GM18502 (cell line): ENCODE results near the gene HIPK2.

Experiments used
- ATAC-seq: cut with Tn5 transposase; IDR thresholded peaks from one replicate; pipeline ENCODE4 v1.9.1; 2021; ENCODE audit warnings: mild to moderate bottlenecking; ENCODE audit not compliant: unreplicated experiment, poor library complexity

The HIPK2 gene

GRCh38 chr7:139753693-139754111, 24.1 kb downstream of the HIPK2 start:
- ATAC-seq, result no peak

- no peak for ATAC-seq
These were observed 24.6 kb downstream of the HIPK2 start for GRCh38 chr7:139753081-139753692.

- ATAC-seq, result no peak
These were observed 25.2 kb downstream of the HIPK2 start for GRCh38 chr7:139752604-139753003.

GRCh38 chr7:139752148-139752547, 25.6 kb downstream of the HIPK2 start:
- ATAC-seq, result no peak

GRCh38 chr7:139750459-139751095, 27.2 kb downstream of the HIPK2 start:
- ATAC-seq, result no peak

GRCh38 chr7:139749545-139749944, 28.3 kb downstream of the HIPK2 start:
- no peak for ATAC-seq

GRCh38 chr7:139748941-139749340, 28.9 kb downstream of the HIPK2 start:
- no peak for ATAC-seq

- no peak for ATAC-seq
These were observed 29.4 kb downstream of the HIPK2 start for GRCh38 chr7:139748373-139748765.

- ATAC-seq, result no peak
These were observed 30.0 kb downstream of the HIPK2 start for GRCh38 chr7:139747662-139748372.

GRCh38 chr7:139746652-139747051, 31.1 kb downstream of the HIPK2 start:
- ATAC-seq, result no peak

- no peak for ATAC-seq
These were observed 32.1 kb downstream of the HIPK2 start for GRCh38 chr7:139745678-139746143.

GRCh38 chr7:139744768-139745677, 32.8 kb downstream of the HIPK2 start:
- ATAC-seq, result no peak

- ATAC-seq, result no peak
These were observed 33.6 kb downstream of the HIPK2 start for GRCh38 chr7:139743967-139744767.

GRCh38 chr7:139743267-139743966, 34.4 kb downstream of the HIPK2 start:
- no peak for ATAC-seq

GRCh38 chr7:139741789-139742344, 35.9 kb downstream of the HIPK2 start:
- ATAC-seq, result no peak

- ATAC-seq, result no peak
These were observed 36.6 kb downstream of the HIPK2 start for GRCh38 chr7:139741239-139741638.

- no peak for ATAC-seq
These were observed 37.8 kb downstream of the HIPK2 start for GRCh38 chr7:139739863-139740597.

GRCh38 chr7:139738772-139739171, 39.0 kb downstream of the HIPK2 start:
- ATAC-seq, result no peak
